ENCODE data around the gene SOX10. TPM values are rescaled to one million over a fixed set of nuclear protein-coding genes. Genes with fewer than 3 reads are reported as not detected.

The SOX10 gene
- total and polyA plus RNA-seq, 2 of the 13 experiments (the other 11 are each of a cell fraction or from before 2014, with no cell fraction given) = not detected

GRCh38 chr22:37990862-37991261 is 6.5 kb upstream of the SOX10 start:
- DNase-seq (ENCODE audit: low spot score) (no peak), FAIRE-seq (no peak), ATAC-seq (no peak)
- H3K36me3 ChIP-seq (replicated peaks in 1 of 2; ENCODE audit: control insufficient read depth in 1 of 2, insufficient read depth in 2 of 2, low read length in 2 of 2) = no peaks in the 10 kb centered on the region
- ChIA-PET CTCF (ENCODE audit: low intra/inter-chr PET ratio, low total read pairs) (no interaction called here), POLR2A (interaction anchor here (1.1 kb wide), 1 partner anchor 16 kb away, joined by 3 read pairs; no protein-coding TSS in a partner anchor)
- H3K9me3 ChIP-seq (ENCODE audit: low read length) = no peaks in the 10 kb centered on the region
- H3K27ac ChIP-seq (ENCODE audit: extremely low read length, insufficient read depth, low read length) = no peak overlapping the region
- H3K79me2 ChIP-seq (ENCODE audit: insufficient read depth, low read length) = no peaks in the 10 kb centered on the region
- WGBS (ENCODE audit: low lambda C conversion rate) = 86% methylated on average over 7 of the region's 7 CpGs
- no peak overlapping the region for H2AFZ ChIP-seq (ENCODE audit: low read length)
- H3K4me1 ChIP-seq (ENCODE audit: insufficient read depth, low read length) = peaks cover 28% of the 10 kb centered on the region
- no peak overlapping the region for H3K9ac ChIP-seq (ENCODE audit: insufficient read depth, low read depth, low read length)
- H3K4me2 ChIP-seq (ENCODE audit: low read depth, low read length) = no peak overlapping the region
- no TSS peak for BruUV-seq (replicated peaks)
- in situ Hi-C loops (cut with HindIII; ENCODE audit: extremely low pct_ligation_motif_present, low pct_unique_long_range_greater_than_20kb) = no loop called here
- intact Hi-C loops (cut with micrococcal nuclease; ENCODE audit: unreplicated experiment) = no loop called here
- H3K27me3 ChIP-seq (ENCODE audit: control insufficient read depth in 1 of 2, insufficient read depth in 2 of 2, low read length in 2 of 2) = no peaks in the 10 kb centered on the region
- H4K20me1 ChIP-seq (ENCODE audit: insufficient read depth, low read length) = no peaks in the 10 kb centered on the region
- TF ChIP-seq ATF3 (CRISPR knock-in tag; IDR thresholded peaks at IDR 0.05) (no peak), TOPORS (CRISPR knock-in tag; IDR thresholded peaks at IDR 0.05) (no peak), ZBTB2 (CRISPR knock-in tag; IDR thresholded peaks at IDR 0.05; ENCODE audit: low read depth) (no peak), ZNF326 (CRISPR knock-in tag; IDR thresholded peaks at IDR 0.05; ENCODE audit: borderline replicate concordance) (no peak), ETV6 (CRISPR knock-in tag; conservative IDR thresholded peaks at IDR 0.05) (no peak), ZNF687 (CRISPR knock-in tag; IDR thresholded peaks at IDR 0.05) (no peak), TFDP1 (CRISPR knock-in tag; IDR thresholded peaks at IDR 0.05; ENCODE audit: borderline replicate concordance) (no peak), ZNF232 (CRISPR knock-in tag; IDR thresholded peaks at IDR 0.05; ENCODE audit: borderline replicate concordance) (no peak), RCOR2 (CRISPR knock-in tag; IDR thresholded peaks at IDR 0.05) (no peak), ZNF790 (CRISPR knock-in tag; IDR thresholded peaks at IDR 0.05; ENCODE audit: borderline replicate concordance) (no peak), ZSCAN9 (CRISPR knock-in tag; IDR thresholded peaks at IDR 0.05; ENCODE audit: borderline replicate concordance) (no peak), HHEX (CRISPR knock-in tag; IDR thresholded peaks at IDR 0.05) (no peak), FOXC1 (CRISPR knock-in tag; IDR thresholded peaks at IDR 0.05; ENCODE audit: borderline replicate concordance) (no peak)
- no peak overlapping the region for H3K4me3 ChIP-seq (replicated peaks in 1 of 3; ENCODE audit: insufficient read depth in 1 of 3, low read depth in 2 of 3, low read length in 3 of 3)

Measured in HepG2 (cell line).